ENCODE data around the gene CSMD2.

The CSMD2 gene

DNA sequence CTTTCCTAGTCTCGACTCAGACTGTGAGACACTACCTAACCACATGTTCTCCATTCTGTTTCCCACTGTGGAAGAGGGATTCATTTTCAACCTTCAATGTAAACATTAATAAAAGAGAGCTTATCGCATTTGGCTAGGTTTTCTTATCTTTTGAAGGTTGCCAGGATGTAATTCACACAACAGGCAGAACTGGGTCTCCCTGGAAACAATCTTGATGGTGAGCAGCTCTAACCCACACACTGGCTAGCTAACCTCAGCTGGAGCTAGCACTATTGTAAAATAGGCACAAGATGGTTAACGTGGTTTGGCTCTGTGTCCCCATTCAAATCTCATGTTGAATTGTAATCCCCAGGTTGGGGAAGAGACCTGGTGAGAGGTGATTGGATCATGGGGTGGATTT lies 617.5 kb downstream of the CSMD2 start:
- Histone ChIP-seq H3K4me1 (ENCODE audit: control insufficient read depth, insufficient read depth, low read length) (no peaks in the 10 kb centered on the region), H3K9ac (ENCODE audit: low read depth, low read length) (no peak overlapping the region), H3K36me3 (ENCODE audit: control insufficient read depth, insufficient read depth, low read length) (no peaks in the 10 kb centered on the region), H3K27me3 (ENCODE audit: control insufficient read depth, insufficient read depth, low read length) (no peaks in the 10 kb centered on the region), H3K4me3 (ENCODE audit: low read depth, low read length) (no peak overlapping the region), H3K9me3 (ENCODE audit: control insufficient read depth, insufficient read depth, low read length) (no peaks in the 10 kb centered on the region)

GRCh38 chr1:33541966-33542365 lies 623.1 kb downstream of the CSMD2 start:
- Histone ChIP-seq H3K9ac (ENCODE audit: low read depth, low read length) (no peak overlapping the region), H3K4me3 (ENCODE audit: low read depth, low read length) (no peak overlapping the region), H3K9me3 (ENCODE audit: control insufficient read depth, insufficient read depth, low read length) (no peaks in the 10 kb centered on the region), H3K4me1 (ENCODE audit: control insufficient read depth, insufficient read depth, low read length) (no peaks in the 10 kb centered on the region), H3K27me3 (ENCODE audit: control insufficient read depth, insufficient read depth, low read length) (no peaks in the 10 kb centered on the region), H3K36me3 (ENCODE audit: control insufficient read depth, insufficient read depth, low read length) (no peaks in the 10 kb centered on the region)

DNA sequence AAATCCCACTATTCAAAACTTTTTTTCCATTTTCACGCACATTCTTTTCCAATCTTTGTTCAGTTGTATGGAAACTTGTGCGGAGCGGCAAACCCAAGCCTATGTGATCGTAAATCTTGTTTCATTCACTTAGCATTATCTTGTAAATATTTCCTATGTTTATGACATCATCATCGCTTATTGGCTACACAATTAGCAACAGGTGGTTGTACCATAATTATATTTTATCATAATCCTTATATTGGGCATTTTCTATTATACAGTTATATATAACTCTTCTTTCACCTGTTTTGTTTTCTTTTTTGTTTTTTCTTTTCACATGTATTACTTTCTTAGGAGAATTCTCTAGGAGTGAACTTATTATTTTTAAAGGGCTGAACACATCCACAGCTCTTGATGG lies 627.1 kb downstream of the CSMD2 start:
- Histone ChIP-seq H3K9ac (ENCODE audit: low read depth, low read length) (no peak overlapping the region), H3K27me3 (ENCODE audit: control insufficient read depth, insufficient read depth, low read length) (no peaks in the 10 kb centered on the region), H3K4me1 (ENCODE audit: control insufficient read depth, insufficient read depth, low read length) (no peaks in the 10 kb centered on the region), H3K4me3 (ENCODE audit: low read depth, low read length) (no peak overlapping the region), H3K36me3 (ENCODE audit: control insufficient read depth, insufficient read depth, low read length) (no peaks in the 10 kb centered on the region), H3K9me3 (ENCODE audit: control insufficient read depth, insufficient read depth, low read length) (no peaks in the 10 kb centered on the region)

- H3K4me3 ChIP-seq (ENCODE audit: low read depth, low read length), result no peak overlapping the region
- no peak overlapping the region for H3K9ac ChIP-seq (ENCODE audit: low read depth, low read length)
- H3K36me3 ChIP-seq (ENCODE audit: control insufficient read depth, insufficient read depth, low read length), result no peaks in the 10 kb centered on the region
- no peaks in the 10 kb centered on the region for H3K9me3 ChIP-seq (ENCODE audit: control insufficient read depth, insufficient read depth, low read length)
- H3K4me1 ChIP-seq (ENCODE audit: control insufficient read depth, insufficient read depth, low read length), result no peaks in the 10 kb centered on the region
- H3K27me3 ChIP-seq (ENCODE audit: control insufficient read depth, insufficient read depth, low read length), result no peaks in the 10 kb centered on the region
These were observed 629.7 kb downstream of the CSMD2 start for GRCh38 chr1:33535334-33535733.

DNA sequence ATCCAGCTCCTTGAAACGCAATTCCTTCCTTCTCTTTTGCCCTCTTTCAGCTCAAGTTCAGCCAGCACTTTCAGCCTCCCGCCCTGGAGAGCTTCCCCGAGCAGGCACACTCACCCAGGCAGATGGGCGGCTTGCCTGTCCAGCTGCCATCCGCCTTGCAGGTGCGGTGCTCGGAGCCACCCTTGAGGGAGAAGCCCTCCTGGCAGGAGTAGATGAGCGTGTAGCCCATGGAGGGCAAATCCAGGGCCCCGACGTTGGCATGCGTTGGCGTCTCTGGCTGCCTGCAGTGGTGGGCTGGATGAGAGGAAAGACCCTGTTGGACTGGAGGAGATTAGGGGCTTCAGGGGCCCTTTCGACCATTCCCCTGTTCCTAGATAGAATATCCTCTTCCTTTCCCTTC lies 632.1 kb downstream of the CSMD2 start:
- Histone ChIP-seq H3K4me3 (ENCODE audit: low read depth, low read length) (no peak overlapping the region), H3K27me3 (ENCODE audit: control insufficient read depth, insufficient read depth, low read length) (no peaks in the 10 kb centered on the region), H3K9ac (ENCODE audit: low read depth, low read length) (no peak overlapping the region), H3K9me3 (ENCODE audit: control insufficient read depth, insufficient read depth, low read length) (no peaks in the 10 kb centered on the region), H3K4me1 (ENCODE audit: control insufficient read depth, insufficient read depth, low read length) (no peaks in the 10 kb centered on the region), H3K36me3 (ENCODE audit: control insufficient read depth, insufficient read depth, low read length) (no peaks in the 10 kb centered on the region)

DNA sequence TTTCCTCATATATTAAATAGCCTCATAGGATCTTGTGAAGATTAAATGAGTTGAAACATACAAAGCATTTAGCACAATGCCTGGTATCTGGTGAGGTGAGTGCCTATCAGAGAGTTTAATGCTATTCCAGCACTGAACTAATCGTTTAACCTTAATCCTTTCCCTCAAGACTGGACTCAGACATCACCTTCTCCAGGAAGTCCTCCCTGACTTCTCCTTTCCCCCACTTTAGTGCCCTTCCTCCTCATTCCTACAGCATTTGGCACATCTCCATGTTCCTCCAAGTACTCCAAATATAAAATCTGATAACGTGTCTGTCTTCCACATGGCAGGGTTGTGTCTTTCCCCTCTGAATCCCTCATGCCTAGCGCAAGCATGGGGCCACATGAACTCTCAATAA lies 632.8 kb downstream of the CSMD2 start:
- Histone ChIP-seq H3K4me3 (ENCODE audit: low read depth, low read length) (no peak overlapping the region), H3K9ac (ENCODE audit: low read depth, low read length) (no peak overlapping the region), H3K4me1 (ENCODE audit: control insufficient read depth, insufficient read depth, low read length) (no peaks in the 10 kb centered on the region), H3K9me3 (ENCODE audit: control insufficient read depth, insufficient read depth, low read length) (no peaks in the 10 kb centered on the region), H3K36me3 (ENCODE audit: control insufficient read depth, insufficient read depth, low read length) (no peaks in the 10 kb centered on the region), H3K27me3 (ENCODE audit: control insufficient read depth, insufficient read depth, low read length) (no peaks in the 10 kb centered on the region)

GRCh38 chr1:33529957-33530356 lies 635.1 kb downstream of the CSMD2 start:
- Histone ChIP-seq H3K9ac (ENCODE audit: low read depth, low read length) (no peak overlapping the region), H3K4me1 (ENCODE audit: control insufficient read depth, insufficient read depth, low read length) (no peaks in the 10 kb centered on the region), H3K36me3 (ENCODE audit: control insufficient read depth, insufficient read depth, low read length) (no peaks in the 10 kb centered on the region), H3K4me3 (ENCODE audit: low read depth, low read length) (no peak overlapping the region), H3K27me3 (ENCODE audit: control insufficient read depth, insufficient read depth, low read length) (no peaks in the 10 kb centered on the region), H3K9me3 (ENCODE audit: control insufficient read depth, insufficient read depth, low read length) (no peaks in the 10 kb centered on the region)

DNA sequence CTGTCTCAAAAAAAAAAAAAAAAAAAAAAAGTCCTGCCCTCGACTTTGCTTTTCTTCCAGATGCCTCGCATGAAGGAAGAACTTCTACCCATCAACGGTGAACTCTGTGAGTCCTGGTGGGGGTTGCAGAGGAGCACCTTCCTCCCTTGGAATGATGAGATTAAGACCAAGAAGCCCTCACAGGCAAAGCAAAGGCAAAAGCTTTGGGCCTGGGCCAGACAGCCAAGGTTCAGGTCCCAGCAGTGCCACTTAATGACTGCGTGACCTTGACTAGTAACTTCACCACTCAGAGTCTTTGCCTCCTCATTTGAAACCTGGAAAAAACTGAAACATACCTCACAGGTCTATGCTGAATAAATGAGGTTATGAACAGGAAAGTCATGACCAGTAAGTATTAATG lies 637.1 kb downstream of the CSMD2 start:
- no peak overlapping the region for H3K9ac ChIP-seq (ENCODE audit: low read depth, low read length)
- H3K36me3 ChIP-seq (ENCODE audit: control insufficient read depth, insufficient read depth, low read length), result no peaks in the 10 kb centered on the region
- no peaks in the 10 kb centered on the region for H3K4me1 ChIP-seq (ENCODE audit: control insufficient read depth, insufficient read depth, low read length)
- H3K4me3 ChIP-seq (ENCODE audit: low read depth, low read length), result no peak overlapping the region
- H3K9me3 ChIP-seq (ENCODE audit: control insufficient read depth, insufficient read depth, low read length), result no peaks in the 10 kb centered on the region
- no peaks in the 10 kb centered on the region for H3K27me3 ChIP-seq (ENCODE audit: control insufficient read depth, insufficient read depth, low read length)

- no peak overlapping the region for H3K9ac ChIP-seq (ENCODE audit: low read depth, low read length)
- H3K4me1 ChIP-seq (ENCODE audit: control insufficient read depth, insufficient read depth, low read length), result no peaks in the 10 kb centered on the region
- no peaks in the 10 kb centered on the region for H3K9me3 ChIP-seq (ENCODE audit: control insufficient read depth, insufficient read depth, low read length)
- H3K4me3 ChIP-seq (ENCODE audit: low read depth, low read length), result no peak overlapping the region
- no peaks in the 10 kb centered on the region for H3K36me3 ChIP-seq (ENCODE audit: control insufficient read depth, insufficient read depth, low read length)
- no peaks in the 10 kb centered on the region for H3K27me3 ChIP-seq (ENCODE audit: control insufficient read depth, insufficient read depth, low read length)
These were observed 640.4 kb downstream of the CSMD2 start for GRCh38 chr1:33524586-33524985.

DNA sequence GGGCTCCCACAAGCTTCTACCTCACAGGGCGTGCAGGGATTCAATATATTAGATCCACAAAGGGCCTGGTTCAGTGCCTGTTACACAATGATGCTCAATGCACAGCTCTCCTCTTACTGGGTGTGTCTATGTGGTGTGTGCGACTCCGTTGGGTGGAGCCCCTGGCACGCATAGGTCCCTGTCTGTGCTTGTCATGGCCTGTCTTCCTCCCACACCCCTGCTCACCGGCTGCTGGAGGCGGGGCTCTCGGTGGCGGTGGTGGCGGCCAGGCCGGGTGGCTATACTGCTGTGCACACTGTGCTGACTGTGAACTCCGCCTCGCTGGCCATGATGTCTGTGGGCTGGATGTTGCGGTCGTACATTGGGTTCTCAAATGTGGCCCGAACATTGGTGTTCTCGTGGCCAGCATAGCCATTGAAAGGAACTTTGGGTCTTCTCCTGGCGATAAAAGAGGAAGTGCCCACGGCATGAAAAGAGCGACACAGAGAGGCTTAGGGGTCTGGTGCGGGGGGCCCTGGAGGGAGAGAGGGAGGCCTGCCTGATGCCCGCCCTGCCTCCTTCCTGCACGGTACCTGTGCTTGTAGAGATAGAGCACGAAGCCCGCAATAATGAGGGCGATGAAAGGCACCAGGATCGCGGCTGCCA lies 645.7 kb downstream of the CSMD2 start:
- no peaks in the 10 kb centered on the region for H3K4me1 ChIP-seq (ENCODE audit: control insufficient read depth, insufficient read depth, low read length)
- H3K27me3 ChIP-seq (ENCODE audit: control insufficient read depth, insufficient read depth, low read length), result no peaks in the 10 kb centered on the region
- no peaks in the 10 kb centered on the region for H3K9me3 ChIP-seq (ENCODE audit: control insufficient read depth, insufficient read depth, low read length)
- no peak overlapping the region for H3K4me3 ChIP-seq (ENCODE audit: low read depth, low read length)
- no peak overlapping the region for H3K9ac ChIP-seq (ENCODE audit: low read depth, low read length)
- no peaks in the 10 kb centered on the region for H3K36me3 ChIP-seq (ENCODE audit: control insufficient read depth, insufficient read depth, low read length)

DNA sequence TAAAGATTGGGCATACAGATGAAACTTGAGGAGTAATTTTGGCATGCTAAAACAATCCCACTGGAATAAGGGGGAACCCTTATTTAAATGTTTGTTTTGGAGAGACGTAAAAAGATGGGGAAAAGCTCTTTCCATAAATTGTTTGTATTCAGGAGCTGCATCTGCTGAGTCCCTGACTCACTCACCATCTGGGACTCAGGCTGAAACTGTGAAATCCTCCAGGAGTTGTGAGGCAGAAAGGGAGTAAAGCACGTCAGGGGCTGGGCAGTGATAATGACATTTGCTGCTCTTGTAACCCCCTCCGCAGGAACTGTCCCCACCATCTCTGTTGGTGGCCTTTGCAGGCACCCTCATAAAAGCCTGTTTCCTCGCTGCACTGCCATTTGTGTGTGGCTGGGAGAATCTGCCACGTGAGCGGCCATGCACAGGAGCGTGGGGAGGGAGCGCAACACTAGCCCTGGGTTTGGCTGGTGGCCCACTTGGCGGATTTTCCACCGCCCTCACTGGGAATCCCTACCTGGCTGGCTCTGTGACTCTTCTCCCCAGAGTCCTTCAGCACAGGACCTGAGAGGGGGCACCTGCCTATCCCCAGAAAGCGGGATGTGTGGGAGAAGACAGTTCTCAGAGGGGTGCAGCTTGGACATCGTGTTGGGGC lies 647.3 kb downstream of the CSMD2 start:
- Histone ChIP-seq H3K9me3 (ENCODE audit: control insufficient read depth, insufficient read depth, low read length) (no peaks in the 10 kb centered on the region), H3K36me3 (ENCODE audit: control insufficient read depth, insufficient read depth, low read length) (no peaks in the 10 kb centered on the region), H3K27me3 (ENCODE audit: control insufficient read depth, insufficient read depth, low read length) (no peaks in the 10 kb centered on the region), H3K4me1 (ENCODE audit: control insufficient read depth, insufficient read depth, low read length) (no peaks in the 10 kb centered on the region), H3K4me3 (ENCODE audit: low read depth, low read length) (no peak overlapping the region), H3K9ac (ENCODE audit: low read depth, low read length) (no peak overlapping the region)

DNA sequence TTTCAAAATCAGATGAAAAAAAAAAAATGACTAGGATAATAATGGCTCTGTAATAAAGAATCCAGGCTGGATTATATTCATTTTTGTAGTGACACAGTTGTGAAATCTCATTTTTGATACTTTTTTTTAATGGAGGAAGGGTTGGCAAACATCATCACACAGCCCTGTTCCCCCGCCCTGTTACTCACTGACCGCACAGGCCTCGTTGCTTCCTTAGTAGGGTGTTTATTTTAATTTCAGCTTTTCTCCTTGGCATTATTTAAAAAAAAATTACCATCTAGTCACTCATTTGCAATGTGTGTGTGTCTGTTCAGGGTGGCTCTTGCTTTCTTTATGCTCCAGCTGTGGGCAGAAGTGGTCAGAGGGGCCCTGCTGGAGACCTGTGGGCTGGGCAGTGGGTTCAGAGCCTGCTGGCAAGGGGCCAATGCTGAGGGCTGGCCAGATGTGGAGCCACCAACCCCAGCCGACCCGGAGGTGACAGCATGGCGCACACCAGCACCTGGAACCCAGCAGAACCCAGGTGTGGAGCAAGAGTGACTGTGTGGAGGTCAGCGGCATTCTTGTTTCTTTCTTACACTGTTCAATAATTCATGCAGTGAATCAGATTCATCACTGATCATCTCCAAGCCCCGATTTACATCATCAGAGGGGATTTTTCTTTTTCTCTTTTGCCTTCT lies 648.0 kb downstream of the CSMD2 start:
- no peaks in the 10 kb centered on the region for H3K36me3 ChIP-seq (ENCODE audit: control insufficient read depth, insufficient read depth, low read length)
- H3K4me3 ChIP-seq (ENCODE audit: low read depth, low read length), result no peak overlapping the region
- H3K27me3 ChIP-seq (ENCODE audit: control insufficient read depth, insufficient read depth, low read length), result no peaks in the 10 kb centered on the region
- H3K9me3 ChIP-seq (ENCODE audit: control insufficient read depth, insufficient read depth, low read length), result no peaks in the 10 kb centered on the region
- H3K9ac ChIP-seq (ENCODE audit: low read depth, low read length), result no peak overlapping the region
- H3K4me1 ChIP-seq (ENCODE audit: control insufficient read depth, insufficient read depth, low read length), result no peaks in the 10 kb centered on the region
